Mesothelial cell of epicardium (in vitro differentiated cells): Measurements from ENCODE around the gene PLXDC2. TPM values are rescaled to one million over a fixed set of nuclear protein-coding genes. Genes with fewer than 3 reads are reported as not detected.
A peak's percentile ranks its signal among the peaks of the same experiment; 100 is the strongest.
"Not testable (repeated sequence)": the region's sequence is repeated elsewhere in the genome, so short reads cannot be mapped to it uniquely, and the experiment has no call there.

Source experiments
- DNase-seq, 2 experiments: peaks; one replicate each; pipeline ENCODE4 v3.0.0; 2021; ENCODE audit warnings: low spot score in 2 of 2; ENCODE audit not compliant: unreplicated experiment in 2 of 2
- H3K27ac Mint-ChIP-seq: 2 replicates; pipeline ENCODE4 v1.8.0; 2021; ENCODE audit warnings: mixed read lengths
- H3K27me3 Mint-ChIP-seq: 2 replicates; pipeline ENCODE4 v1.8.0; 2021; ENCODE audit warnings: low read depth, mixed read lengths
- H3K36me3 Mint-ChIP-seq: 2 replicates; pipeline ENCODE4 v1.8.0; 2021; ENCODE audit warnings: mixed read lengths
- H3K4me1 Mint-ChIP-seq: 2 replicates; pipeline ENCODE4 v1.8.0; 2021; ENCODE audit warnings: mixed read lengths
- H3K4me3 Mint-ChIP-seq: 2 replicates; pipeline ENCODE4 v1.8.0; 2021; ENCODE audit warnings: mild to moderate bottlenecking, moderate library complexity, mixed read lengths
- H3K9me3 Mint-ChIP-seq: 2 replicates; pipeline ENCODE4 v1.8.0; 2021; ENCODE audit warnings: mixed read lengths
- CTCF ChIP-seq: fragments of 200-600 bp; sonication (generic); IDR thresholded peaks from one replicate; pipeline ENCODE4 v1.5.0; 2021; ENCODE audit warnings: antibody characterized with exemption; ENCODE audit not compliant: unreplicated experiment
- total RNA-seq: library from RNA; stranded (reverse); gene quantifications from 3 replicates; pipeline ENCODE4 v1.2.1, GENCODE V29; 2021

Gene PLXDC2
- 60.0 to 62.7 TPM (median 62.3 TPM) in 3 replicates for total RNA-seq

GRCh38 chr10:19816411-19817230 lies at the start of gene PLXDC2:
Gene PLXDC2, plus strand, starts transcription at chr10:19816432.
- no peak for TF ChIP-seq CTCF
- peaks cover 12% of the 10 kb centered on the region for H3K27me3 Mint-ChIP-seq
- peaks cover 4% of the 10 kb centered on the region for H3K9me3 Mint-ChIP-seq
- H3K4me3 Mint-ChIP-seq, result peak within 1 kb of the TSS; percentile 97
- peaks cover 33% of the 10 kb centered on the region for H3K4me1 Mint-ChIP-seq
- DNase-seq, result peak; percentile 27 to 70
- peaks cover 8% of the 10 kb centered on the region for H3K36me3 Mint-ChIP-seq
- peak within 1 kb of the TSS; percentile 98 for H3K27ac Mint-ChIP-seq

GRCh38 chr10:19767876-19768275 lies 48.4 kb upstream of the PLXDC2 start:
- Mint-ChIP-seq H3K9me3 (peaks cover 9% of the 10 kb centered on the region), H3K4me1 (peaks cover 8% of the 10 kb centered on the region), H3K27ac (no peak overlapping the region), H3K27me3 (no peaks in the 10 kb centered on the region), H3K36me3 (no peaks in the 10 kb centered on the region), H3K4me3 (no peak overlapping the region)
- no peak for DNase-seq
- no peak for TF ChIP-seq CTCF

- H3K27ac Mint-ChIP-seq, DNase-seq, H3K36me3 Mint-ChIP-seq, H3K4me1 Mint-ChIP-seq, H3K4me3 Mint-ChIP-seq, H3K27me3 Mint-ChIP-seq, H3K9me3 Mint-ChIP-seq: not testable (repeated sequence)
These were observed 46.4 kb upstream of the PLXDC2 start for GRCh38 chr10:19769826-19770225.

- DNase-seq, result no peak
- Mint-ChIP-seq H3K4me1 (peaks cover 2% of the 10 kb centered on the region), H3K36me3 (no peaks in the 10 kb centered on the region), H3K4me3 (no peak overlapping the region), H3K9me3 (no peaks in the 10 kb centered on the region), H3K27me3 (no peaks in the 10 kb centered on the region), H3K27ac (no peak overlapping the region)
- TF ChIP-seq CTCF, result no peak
These were observed 43.3 kb upstream of the PLXDC2 start for GRCh38 chr10:19772972-19773371.

- H3K4me3 Mint-ChIP-seq, result no peak overlapping the region
- no peaks in the 10 kb centered on the region for H3K36me3 Mint-ChIP-seq
- no peaks in the 10 kb centered on the region for H3K9me3 Mint-ChIP-seq
- no peak for DNase-seq
- H3K27me3 Mint-ChIP-seq, result no peaks in the 10 kb centered on the region
- H3K27ac Mint-ChIP-seq, result no peak overlapping the region
- no peak for TF ChIP-seq CTCF
- no peaks in the 10 kb centered on the region for H3K4me1 Mint-ChIP-seq
These were observed 40.9 kb upstream of the PLXDC2 start for GRCh38 chr10:19775296-19775695.

GRCh38 chr10:19777806-19778205 lies 38.4 kb upstream of the PLXDC2 start:
- Mint-ChIP-seq H3K9me3 (no peaks in the 10 kb centered on the region), H3K36me3 (no peaks in the 10 kb centered on the region), H3K4me3 (no peak overlapping the region), H3K4me1 (no peaks in the 10 kb centered on the region), H3K27ac (no peak overlapping the region), H3K27me3 (no peaks in the 10 kb centered on the region)
- no peak for DNase-seq
- TF ChIP-seq CTCF, result no peak
